ENCODE measurements around the gene JARID2. TPM values are rescaled to one million over a fixed set of nuclear protein-coding genes. Genes with fewer than 3 reads are reported as not detected.

JARID2 gene
- total and polyA plus RNA-seq, 10 of the 15 experiments (the other 5 are each of a cell fraction or from before 2014, with no cell fraction given): 4.2 to 21.6 (median 11.7) TPM

DNA sequence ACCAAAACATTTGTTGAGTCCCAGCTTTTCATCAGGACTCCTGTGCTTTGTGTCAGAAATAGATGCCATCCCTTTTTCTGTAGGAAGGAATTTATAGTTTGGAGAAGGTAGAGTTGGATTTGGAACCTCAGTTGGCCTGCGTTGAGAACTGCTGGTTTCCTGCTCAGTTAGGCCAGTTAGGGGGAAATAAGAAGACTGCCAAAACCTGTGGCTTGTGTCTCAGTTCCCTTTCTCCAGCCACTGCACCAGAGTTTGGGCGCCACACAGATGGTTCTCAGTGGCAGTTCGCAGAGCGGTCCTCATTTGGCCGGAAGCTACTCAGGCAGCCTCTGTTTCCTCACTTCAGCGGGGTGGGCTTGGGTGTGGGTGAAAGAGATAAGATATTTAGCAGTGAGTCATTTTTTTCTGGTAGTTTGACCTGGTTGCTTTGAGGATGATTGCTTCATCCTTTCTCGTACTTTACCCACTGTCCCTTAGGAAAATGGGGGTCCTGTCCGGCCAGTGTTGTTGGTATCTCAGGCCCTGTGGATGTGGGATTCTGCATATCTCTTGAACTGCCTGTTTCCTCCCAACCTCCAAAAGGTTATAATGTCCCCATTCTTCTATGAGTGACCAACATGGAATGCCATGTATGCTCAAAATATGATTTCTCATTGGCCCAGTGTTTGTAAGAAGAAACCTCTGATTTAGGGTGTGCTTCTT is 53.7 kb downstream of the JARID2 start (continued):
- TF ChIP-seq TCF3 (IDR thresholded peaks at IDR 0.05; ENCODE audit: borderline replicate concordance, insufficient read depth, low read depth, low read length) (peak; percentile 60; the same call in 1 of the 2 replicates), IKZF2 (IDR thresholded peaks at IDR 0.05) (peak; percentile 85 to 93), ZNF217 (IDR thresholded peaks at IDR 0.05) (0 out of 2 replicates have a peak, but pooled peaks have one; percentile 52), JUNB (IDR thresholded peaks at IDR 0.05) (peak; percentile 76), SRF (IDR thresholded peaks at IDR 0.05; ENCODE audit: low read depth in 2 of 2, low read length in 2 of 2) (peak in 1 of 2 experiments; percentile 54; a peak in 1 of 4 replicates), SIX5 (IDR thresholded peaks at IDR 0.05; ENCODE audit: low read depth, low read length, severe bottlenecking) (peak; percentile 9), MEF2B (IDR thresholded peaks at IDR 0.05; ENCODE audit: partially characterized antibody, poor library complexity, severe bottlenecking) (peak; percentile 28), NBN (IDR thresholded peaks at IDR 0.05) (0 out of 2 replicates have a peak, but pooled peaks have one; percentile 47), BHLHE40 (IDR thresholded peaks at IDR 0.05; ENCODE audit: borderline replicate concordance in 1 of 2, low read depth in 2 of 2, low read length in 1 of 2) (peak; percentile 62 to 63; a peak in 3 of 4 replicates), RUNX3 (IDR thresholded peaks at IDR 0.05; ENCODE audit: low read length) (peak; percentile 91), CHD4 (IDR thresholded peaks at IDR 0.05) (no peak), EGR1 (IDR thresholded peaks at IDR 0.05; ENCODE audit: borderline replicate concordance in 1 of 2, low read depth in 2 of 2, low read length in 2 of 2) (peak in 1 of 2 experiments; percentile 60; a peak in 1 of 3 replicates), HDAC2 (IDR thresholded peaks at IDR 0.05) (no peak), CBX5 (IDR thresholded peaks at IDR 0.05; ENCODE audit: low read depth) (0 out of 2 replicates have a peak, but pooled peaks have one; percentile 69), ETV6 (conservative IDR thresholded peaks at IDR 0.05 in 1 of 2, IDR thresholded peaks at IDR 0.05 in 1 of 2; ENCODE audit: borderline replicate concordance in 1 of 2, low read depth in 1 of 2) (peak in 1 of 2 experiments; percentile 95; a peak in 2 of 4 replicates), CHD1 (IDR thresholded peaks at IDR 0.05; ENCODE audit: low read depth, low read length) (0 out of 2 replicates have a peak, but pooled peaks have one; percentile 53), POLR2A (IDR thresholded peaks at IDR 0.05; ENCODE audit: low read depth, low read length) (peak; percentile 47; the same call in 1 of the 2 replicates)
- TF ChIP-seq, protein P1, sequence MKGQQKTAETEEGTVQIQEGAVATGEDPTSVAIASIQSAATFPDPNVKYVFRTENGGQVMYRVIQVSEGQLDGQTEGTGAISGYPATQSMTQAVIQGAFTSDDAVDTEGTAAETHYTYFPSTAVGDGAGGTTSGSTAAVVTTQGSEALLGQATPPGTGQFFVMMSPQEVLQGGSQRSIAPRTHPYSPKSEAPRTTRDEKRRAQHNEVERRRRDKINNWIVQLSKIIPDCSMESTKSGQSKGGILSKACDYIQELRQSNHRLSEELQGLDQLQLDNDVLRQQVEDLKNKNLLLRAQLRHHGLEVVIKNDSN (IDR thresholded peaks at IDR 0.05; ENCODE audit: borderline replicate concordance, extremely low read length, insufficient read depth, low read depth, low read length): no peak
- TF ChIP-seq, protein P2, sequence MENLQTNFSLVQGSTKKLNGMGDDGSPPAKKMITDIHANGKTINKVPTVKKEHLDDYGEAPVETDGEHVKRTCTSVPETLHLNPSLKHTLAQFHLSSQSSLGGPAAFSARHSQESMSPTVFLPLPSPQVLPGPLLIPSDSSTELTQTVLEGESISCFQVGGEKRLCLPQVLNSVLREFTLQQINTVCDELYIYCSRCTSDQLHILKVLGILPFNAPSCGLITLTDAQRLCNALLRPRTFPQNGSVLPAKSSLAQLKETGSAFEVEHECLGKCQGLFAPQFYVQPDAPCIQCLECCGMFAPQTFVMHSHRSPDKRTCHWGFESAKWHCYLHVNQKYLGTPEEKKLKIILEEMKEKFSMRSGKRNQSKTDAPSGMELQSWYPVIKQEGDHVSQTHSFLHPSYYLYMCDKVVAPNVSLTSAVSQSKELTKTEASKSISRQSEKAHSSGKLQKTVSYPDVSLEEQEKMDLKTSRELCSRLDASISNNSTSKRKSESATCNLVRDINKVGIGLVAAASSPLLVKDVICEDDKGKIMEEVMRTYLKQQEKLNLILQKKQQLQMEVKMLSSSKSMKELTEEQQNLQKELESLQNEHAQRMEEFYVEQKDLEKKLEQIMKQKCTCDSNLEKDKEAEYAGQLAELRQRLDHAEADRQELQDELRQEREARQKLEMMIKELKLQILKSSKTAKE (IDR thresholded peaks at IDR 0.05; ENCODE audit: low read depth, poor library complexity, severe bottlenecking): peak; percentile 67
- TF ChIP-seq, protein P3, sequence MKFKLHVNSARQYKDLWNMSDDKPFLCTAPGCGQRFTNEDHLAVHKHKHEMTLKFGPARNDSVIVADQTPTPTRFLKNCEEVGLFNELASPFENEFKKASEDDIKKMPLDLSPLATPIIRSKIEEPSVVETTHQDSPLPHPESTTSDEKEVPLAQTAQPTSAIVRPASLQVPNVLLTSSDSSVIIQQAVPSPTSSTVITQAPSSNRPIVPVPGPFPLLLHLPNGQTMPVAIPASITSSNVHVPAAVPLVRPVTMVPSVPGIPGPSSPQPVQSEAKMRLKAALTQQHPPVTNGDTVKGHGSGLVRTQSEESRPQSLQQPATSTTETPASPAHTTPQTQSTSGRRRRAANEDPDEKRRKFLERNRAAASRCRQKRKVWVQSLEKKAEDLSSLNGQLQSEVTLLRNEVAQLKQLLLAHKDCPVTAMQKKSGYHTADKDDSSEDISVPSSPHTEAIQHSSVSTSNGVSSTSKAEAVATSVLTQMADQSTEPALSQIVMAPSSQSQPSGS (IDR thresholded peaks at IDR 0.05; ENCODE audit: low read length): peak; percentile 46; the same call in 1 of the 2 replicates
- TF ChIP-seq, protein P4, sequence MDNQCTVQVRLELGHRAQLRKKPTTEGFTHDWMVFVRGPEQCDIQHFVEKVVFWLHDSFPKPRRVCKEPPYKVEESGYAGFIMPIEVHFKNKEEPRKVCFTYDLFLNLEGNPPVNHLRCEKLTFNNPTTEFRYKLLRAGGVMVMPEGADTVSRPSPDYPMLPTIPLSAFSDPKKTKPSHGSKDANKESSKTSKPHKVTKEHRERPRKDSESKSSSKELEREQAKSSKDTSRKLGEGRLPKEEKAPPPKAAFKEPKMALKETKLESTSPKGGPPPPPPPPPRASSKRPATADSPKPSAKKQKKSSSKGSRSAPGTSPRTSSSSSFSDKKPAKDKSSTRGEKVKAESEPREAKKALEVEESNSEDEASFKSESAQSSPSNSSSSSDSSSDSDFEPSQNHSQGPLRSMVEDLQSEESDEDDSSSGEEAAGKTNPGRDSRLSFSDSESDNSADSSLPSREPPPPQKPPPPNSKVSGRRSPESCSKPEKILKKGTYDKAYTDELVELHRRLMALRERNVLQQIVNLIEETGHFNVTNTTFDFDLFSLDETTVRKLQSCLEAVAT (IDR thresholded peaks at IDR 0.05): peak; percentile 74
